ENCODE results near the gene TPD52L2.

TPD52L2 gene

GRCh38 chr20:63890201-63890576 lies 25.1 kb downstream of the TPD52L2 start:
- Histone ChIP-seq H2BK15ac (ENCODE audit: low read length) (no peak overlapping the region), H3K36me3 (replicated peaks in 1 of 2; ENCODE audit: control insufficient read depth in 2 of 2, insufficient read depth in 2 of 2, low read length in 2 of 2) (peaks cover 29 to 59% of the 10 kb centered on the region in 2 donors), H2BK5ac (ENCODE audit: low read length) (peak overlapping the region; percentile 45), H3K79me1 (ENCODE audit: low read depth, low read length) (peaks cover 2% of the 10 kb centered on the region), H3K4me1 (ENCODE audit: control insufficient read depth in 2 of 2, insufficient read depth in 1 of 2, low read depth in 1 of 2, low read length in 2 of 2) (peaks cover 3 to 6% of the 10 kb centered on the region in 2 donors), H3K4me3 (ENCODE audit: low read length in 2 of 2) (no peak overlapping the region), H2BK12ac (ENCODE audit: low read length) (no peak overlapping the region), H2BK120ac (ENCODE audit: low read depth, low read length) (no peak overlapping the region), H4K8ac (ENCODE audit: low read depth, low read length) (no peak overlapping the region), H3K4ac (ENCODE audit: low read length) (no peak overlapping the region), H3K4me2 (ENCODE audit: insufficient read depth, low read length, poor library complexity, severe bottlenecking) (no peak overlapping the region), H3K9ac (ENCODE audit: low read depth, low read length, poor library complexity) (no peak overlapping the region), H3K14ac (ENCODE audit: low read length) (no peak overlapping the region), H2AFZ (ENCODE audit: low read length) (no peak overlapping the region), H3K23ac (ENCODE audit: low read depth, low read length, poor library complexity) (no peak overlapping the region), H3K27ac (replicated peaks; ENCODE audit: low read length) (no peak overlapping the region), H3K27me3 (ENCODE audit: control insufficient read depth in 3 of 3, insufficient read depth in 3 of 3, low read depth in 1 of 3, low read length in 3 of 3) (no peaks in the 10 kb centered on the region), H3K18ac (ENCODE audit: low read length) (no peak overlapping the region), H3K9me3 (replicated peaks in 1 of 2; ENCODE audit: control insufficient read depth in 2 of 2, insufficient read depth in 1 of 2, low read depth in 1 of 2, low read length in 2 of 2) (no peaks in the 10 kb centered on the region), H2AK5ac (ENCODE audit: low read depth, low read length) (no peak overlapping the region), H4K91ac (ENCODE audit: low read depth, low read length, poor library complexity) (no peak overlapping the region)
- DNase-seq (ENCODE audit: low spot score) = no peak
- WGBS, 2 donors (ENCODE audit: extremely low coverage in 2 of 2, insufficient read length in 2 of 2, insufficient replicate concordance in 1 of 2) = no CpG with 5 or more reads among the region's 7 CpGs

GRCh38 chr20:63890616-63891015 lies 25.5 kb downstream of the TPD52L2 start:
- WGBS, 2 donors (ENCODE audit: extremely low coverage in 2 of 2, insufficient read length in 2 of 2, insufficient replicate concordance in 1 of 2) = no CpG with 5 or more reads among the region's 7 CpGs

GRCh38 chr20:63891061-63892002 lies 26.3 kb downstream of the TPD52L2 start:
- no peak overlapping the region for H3K9ac ChIP-seq (ENCODE audit: low read depth, low read length, poor library complexity)
- H2AFZ ChIP-seq (ENCODE audit: low read length) = no peak overlapping the region
- no CpG with 5 or more reads among the region's 29 CpGs for WGBS, 2 donors (ENCODE audit: extremely low coverage in 2 of 2, insufficient read length in 2 of 2, insufficient replicate concordance in 1 of 2)
- H2BK15ac ChIP-seq (ENCODE audit: low read length) = no peak overlapping the region
- H3K27ac ChIP-seq (replicated peaks; ENCODE audit: low read length) = no peak overlapping the region
- H3K9me3 ChIP-seq (replicated peaks in 1 of 2; ENCODE audit: control insufficient read depth in 2 of 2, insufficient read depth in 1 of 2, low read depth in 1 of 2, low read length in 2 of 2) = no peaks in the 10 kb centered on the region
- H2BK12ac ChIP-seq (ENCODE audit: low read length) = no peak overlapping the region
- H3K14ac ChIP-seq (ENCODE audit: low read length) = no peak overlapping the region
- peaks cover 3 to 8% of the 10 kb centered on the region in 2 donors for H3K4me1 ChIP-seq (ENCODE audit: control insufficient read depth in 2 of 2, insufficient read depth in 1 of 2, low read depth in 1 of 2, low read length in 2 of 2)
- H3K23ac ChIP-seq (ENCODE audit: low read depth, low read length, poor library complexity) = peak overlapping the region; percentile 67
- H3K18ac ChIP-seq (ENCODE audit: low read length) = no peak overlapping the region
- H3K4me3 ChIP-seq (ENCODE audit: low read length in 2 of 2) = peak overlapping the region in 1 of 2 donors; percentile 12
- no peak overlapping the region for H2AK5ac ChIP-seq (ENCODE audit: low read depth, low read length)
- no peak overlapping the region for H2BK120ac ChIP-seq (ENCODE audit: low read depth, low read length)
- H3K79me1 ChIP-seq (ENCODE audit: low read depth, low read length) = peaks cover 2% of the 10 kb centered on the region
- H3K27me3 ChIP-seq (ENCODE audit: control insufficient read depth in 3 of 3, insufficient read depth in 3 of 3, low read depth in 1 of 3, low read length in 3 of 3) = no peaks in the 10 kb centered on the region
- H4K8ac ChIP-seq (ENCODE audit: low read depth, low read length) = no peak overlapping the region
- H3K4me2 ChIP-seq (ENCODE audit: insufficient read depth, low read length, poor library complexity, severe bottlenecking) = no peak overlapping the region
- DNase-seq (ENCODE audit: low spot score) = no peak
- H2BK5ac ChIP-seq (ENCODE audit: low read length) = no peak overlapping the region
- H3K4ac ChIP-seq (ENCODE audit: low read length) = no peak overlapping the region
- no peak overlapping the region for H4K91ac ChIP-seq (ENCODE audit: low read depth, low read length, poor library complexity)
- peaks cover 24 to 51% of the 10 kb centered on the region in 2 donors for H3K36me3 ChIP-seq (replicated peaks in 1 of 2; ENCODE audit: control insufficient read depth in 2 of 2, insufficient read depth in 2 of 2, low read length in 2 of 2)

More at GRCh38 chr20:63890616-63891015, 25.5 kb downstream of the TPD52L2 start:
- no peak overlapping the region for H3K18ac ChIP-seq (ENCODE audit: low read length)
- H2BK15ac ChIP-seq (ENCODE audit: low read length) = no peak overlapping the region
- H4K8ac ChIP-seq (ENCODE audit: low read depth, low read length) = no peak overlapping the region
- H3K9ac ChIP-seq (ENCODE audit: low read depth, low read length, poor library complexity) = no peak overlapping the region
- H3K27ac ChIP-seq (replicated peaks; ENCODE audit: low read length) = no peak overlapping the region
- peaks cover 3 to 6% of the 10 kb centered on the region in 2 donors for H3K4me1 ChIP-seq (ENCODE audit: control insufficient read depth in 2 of 2, insufficient read depth in 1 of 2, low read depth in 1 of 2, low read length in 2 of 2)
- no peak overlapping the region for H3K4me2 ChIP-seq (ENCODE audit: insufficient read depth, low read length, poor library complexity, severe bottlenecking)
- H3K23ac ChIP-seq (ENCODE audit: low read depth, low read length, poor library complexity) = no peak overlapping the region
- peak overlapping the region in 1 of 2 donors; percentile 12 for H3K4me3 ChIP-seq (ENCODE audit: low read length in 2 of 2)
- no peak overlapping the region for H2AK5ac ChIP-seq (ENCODE audit: low read depth, low read length)
- no peak overlapping the region for H2BK12ac ChIP-seq (ENCODE audit: low read length)
- H2BK120ac ChIP-seq (ENCODE audit: low read depth, low read length) = no peak overlapping the region
- no peak overlapping the region for H2BK5ac ChIP-seq (ENCODE audit: low read length)
- H3K4ac ChIP-seq (ENCODE audit: low read length) = no peak overlapping the region
- peaks cover 24 to 55% of the 10 kb centered on the region in 2 donors for H3K36me3 ChIP-seq (replicated peaks in 1 of 2; ENCODE audit: control insufficient read depth in 2 of 2, insufficient read depth in 2 of 2, low read length in 2 of 2)
- no peaks in the 10 kb centered on the region for H3K9me3 ChIP-seq (replicated peaks in 1 of 2; ENCODE audit: control insufficient read depth in 2 of 2, insufficient read depth in 1 of 2, low read depth in 1 of 2, low read length in 2 of 2)
- H3K27me3 ChIP-seq (ENCODE audit: control insufficient read depth in 3 of 3, insufficient read depth in 3 of 3, low read depth in 1 of 3, low read length in 3 of 3) = no peaks in the 10 kb centered on the region
- H2AFZ ChIP-seq (ENCODE audit: low read length) = no peak overlapping the region
- peaks cover 2% of the 10 kb centered on the region for H3K79me1 ChIP-seq (ENCODE audit: low read depth, low read length)
- no peak overlapping the region for H3K14ac ChIP-seq (ENCODE audit: low read length)
- DNase-seq (ENCODE audit: low spot score) = no peak
- no peak overlapping the region for H4K91ac ChIP-seq (ENCODE audit: low read depth, low read length, poor library complexity)

- no peak overlapping the region for H3K9ac ChIP-seq (ENCODE audit: low read depth, low read length, poor library complexity)
- H3K79me1 ChIP-seq (ENCODE audit: low read depth, low read length) = peaks cover 4% of the 10 kb centered on the region
- H2BK120ac ChIP-seq (ENCODE audit: low read depth, low read length) = no peak overlapping the region
- H3K14ac ChIP-seq (ENCODE audit: low read length) = no peak overlapping the region
- no peaks in the 10 kb centered on the region for H3K27me3 ChIP-seq (ENCODE audit: control insufficient read depth in 3 of 3, insufficient read depth in 3 of 3, low read depth in 1 of 3, low read length in 3 of 3)
- no CpG with 5 or more reads among the region's 7 CpGs for WGBS, 2 donors (ENCODE audit: extremely low coverage in 2 of 2, insufficient read length in 2 of 2, insufficient replicate concordance in 1 of 2)
- no peak overlapping the region for H2BK5ac ChIP-seq (ENCODE audit: low read length)
- no peak overlapping the region for H3K18ac ChIP-seq (ENCODE audit: low read length)
- no peak overlapping the region for H3K27ac ChIP-seq (replicated peaks; ENCODE audit: low read length)
- H3K4me1 ChIP-seq (ENCODE audit: control insufficient read depth in 2 of 2, insufficient read depth in 1 of 2, low read depth in 1 of 2, low read length in 2 of 2) = peaks cover 9 to 12% of the 10 kb centered on the region in 2 donors
- H2AFZ ChIP-seq (ENCODE audit: low read length) = no peak overlapping the region
- H2AK5ac ChIP-seq (ENCODE audit: low read depth, low read length) = no peak overlapping the region
- no peak overlapping the region for H3K4ac ChIP-seq (ENCODE audit: low read length)
- peaks cover 23 to 45% of the 10 kb centered on the region in 2 donors for H3K36me3 ChIP-seq (replicated peaks in 1 of 2; ENCODE audit: control insufficient read depth in 2 of 2, insufficient read depth in 2 of 2, low read length in 2 of 2)
- H3K4me2 ChIP-seq (ENCODE audit: insufficient read depth, low read length, poor library complexity, severe bottlenecking) = no peak overlapping the region
- H3K9me3 ChIP-seq (replicated peaks in 1 of 2; ENCODE audit: control insufficient read depth in 2 of 2, insufficient read depth in 1 of 2, low read depth in 1 of 2, low read length in 2 of 2) = no peaks in the 10 kb centered on the region
- no peak overlapping the region for H2BK12ac ChIP-seq (ENCODE audit: low read length)
- no peak overlapping the region for H3K4me3 ChIP-seq (ENCODE audit: low read length in 2 of 2)
- no peak overlapping the region for H3K23ac ChIP-seq (ENCODE audit: low read depth, low read length, poor library complexity)
- DNase-seq (ENCODE audit: low spot score) = no peak
- H4K8ac ChIP-seq (ENCODE audit: low read depth, low read length) = no peak overlapping the region
- no peak overlapping the region for H4K91ac ChIP-seq (ENCODE audit: low read depth, low read length, poor library complexity)
- H2BK15ac ChIP-seq (ENCODE audit: low read length) = no peak overlapping the region
Observed at GRCh38 chr20:63892402-63892801, 27.3 kb downstream of the TPD52L2 start.
